ENCODE data around the gene TBX5.

The TBX5 gene

DNA sequence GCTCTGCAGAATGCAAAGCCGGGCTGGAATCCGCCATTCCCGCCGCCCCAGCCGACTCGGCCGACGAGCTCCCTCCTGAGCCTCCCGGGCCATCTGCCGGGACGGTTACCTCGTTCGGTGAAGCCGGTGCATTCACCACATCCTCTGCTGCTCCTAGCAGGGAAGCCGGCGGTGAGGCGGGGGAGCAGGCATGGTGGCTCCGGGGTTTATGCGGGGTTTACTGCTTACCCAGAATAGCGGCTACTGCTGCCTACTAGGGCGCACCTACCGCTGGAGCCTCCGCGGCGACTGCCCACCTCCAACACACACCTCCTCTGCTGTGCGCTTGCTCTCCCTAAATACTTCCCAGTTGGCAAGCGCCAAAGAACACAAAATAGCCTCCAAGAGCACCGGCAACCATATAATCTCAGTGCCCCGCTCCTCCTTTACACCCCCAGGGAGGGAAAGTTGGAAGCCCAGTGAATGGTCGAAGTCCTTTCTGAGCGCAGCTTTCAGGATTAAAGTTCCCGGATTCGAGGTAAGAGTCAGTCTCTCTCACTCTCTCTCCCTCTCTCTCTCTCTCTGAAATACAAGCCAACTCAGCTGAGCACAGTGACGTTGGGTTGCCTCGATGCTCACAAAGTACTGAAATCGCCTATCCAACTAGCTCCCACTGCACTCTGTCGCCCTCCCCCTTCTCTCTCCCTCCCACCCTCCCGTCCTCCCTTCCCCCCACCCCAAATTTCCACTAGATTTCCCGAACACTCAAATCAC, at the start of gene TBX5:
TBX5 (minus strand) TSS at position 626 of the 753 bp plus-strand sequence. CDS start 2,246 bp downstream, outside the sequence.
- DNase-seq, result no peak

DNA sequence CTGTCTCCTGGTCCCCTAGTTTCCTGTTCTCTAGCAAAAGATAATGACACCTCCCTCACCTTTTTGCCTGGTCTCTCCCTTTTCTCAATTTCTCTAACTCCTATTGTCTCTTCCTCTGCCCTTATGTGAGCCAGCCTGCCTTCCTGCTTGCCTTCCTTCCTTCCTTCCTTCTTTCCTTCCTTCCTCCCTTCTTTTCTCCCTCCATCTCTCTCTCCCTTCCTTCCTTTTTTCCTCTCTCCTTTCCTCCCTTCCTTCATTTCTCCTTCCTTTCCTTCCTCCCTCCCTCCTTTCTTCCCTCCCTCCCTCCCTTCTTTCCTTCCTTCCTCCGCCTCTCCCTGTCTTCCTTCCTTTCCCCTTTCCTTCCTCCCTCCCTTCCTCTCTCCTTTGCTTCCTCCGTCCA, 45.7 kb upstream of the TBX5 start:
- DNase-seq, result no peak

DNA sequence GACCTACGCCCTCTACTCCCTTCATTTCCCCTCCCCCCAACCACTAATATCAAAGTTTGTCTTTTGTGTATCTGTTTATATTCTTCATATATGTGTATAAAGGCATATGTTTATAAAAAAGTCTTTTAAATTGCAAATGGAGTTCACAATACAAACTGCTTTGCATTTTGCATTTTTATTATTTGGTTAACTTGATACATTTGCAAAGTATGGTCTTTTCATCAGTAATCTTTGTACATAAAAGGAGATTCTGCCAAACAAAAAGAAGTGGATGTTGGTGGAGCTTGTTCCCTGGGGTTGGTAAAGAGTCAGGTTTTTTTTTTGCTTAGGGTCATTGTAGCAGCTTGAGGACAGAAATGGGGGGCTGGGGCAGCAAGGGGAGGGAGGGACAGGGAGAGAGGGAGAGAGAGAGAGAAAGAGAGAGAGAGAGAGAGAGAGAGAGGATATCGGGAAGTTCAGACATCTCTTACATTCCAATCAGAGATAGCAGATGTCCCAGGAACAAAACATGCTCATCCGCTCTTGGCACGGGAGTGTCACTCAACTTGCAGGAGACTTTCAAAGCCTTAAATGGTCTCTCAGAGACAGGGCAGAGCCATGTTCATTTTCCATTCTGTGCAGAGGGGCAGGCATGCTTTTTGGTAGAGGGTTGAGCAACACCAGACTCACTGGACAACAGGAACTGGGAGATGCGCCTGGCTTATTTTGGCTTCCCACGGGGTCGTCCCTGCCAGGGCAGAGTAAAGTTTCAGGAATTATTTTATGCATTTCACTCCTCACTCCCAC, 44.8 kb upstream of the TBX5 start:
- DNase-seq, result no peak

DNA sequence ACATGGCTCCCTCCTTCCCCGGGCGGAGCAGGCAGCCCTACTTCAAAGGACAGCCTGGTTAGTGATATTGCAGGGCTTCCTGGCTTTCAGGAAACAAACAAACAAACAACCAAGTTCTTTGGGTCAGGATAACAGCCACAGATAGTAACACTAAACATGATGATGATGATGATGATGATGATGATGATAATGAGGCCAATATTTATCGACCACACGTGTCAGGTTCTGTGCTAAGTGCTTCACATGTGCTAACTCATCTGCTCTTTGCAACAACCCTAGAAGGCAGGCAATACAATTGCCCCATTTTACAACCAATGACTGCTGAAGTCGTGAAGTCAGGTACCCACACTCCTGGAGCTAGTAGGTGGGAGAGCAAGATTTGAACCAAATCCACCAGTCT, 44.1 kb upstream of the TBX5 start:
- DNase-seq, result no peak

DNA sequence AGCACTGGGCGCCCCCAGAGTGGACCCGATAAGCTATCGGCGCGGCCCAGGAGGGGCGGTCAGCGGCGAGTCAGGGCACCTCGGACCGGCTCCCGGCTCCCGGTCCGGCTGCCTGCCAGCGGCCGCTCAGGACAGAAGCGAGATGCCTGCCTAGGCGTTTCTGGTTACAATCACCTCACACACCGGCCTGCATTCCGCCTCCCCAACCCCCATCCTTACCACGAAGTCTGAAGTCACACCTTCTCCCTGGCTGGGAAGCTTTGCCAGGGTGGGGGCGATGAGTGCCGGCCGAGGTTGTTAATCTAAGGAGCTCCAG, 42.6 kb upstream of the TBX5 start:
- no peak for DNase-seq

DNA sequence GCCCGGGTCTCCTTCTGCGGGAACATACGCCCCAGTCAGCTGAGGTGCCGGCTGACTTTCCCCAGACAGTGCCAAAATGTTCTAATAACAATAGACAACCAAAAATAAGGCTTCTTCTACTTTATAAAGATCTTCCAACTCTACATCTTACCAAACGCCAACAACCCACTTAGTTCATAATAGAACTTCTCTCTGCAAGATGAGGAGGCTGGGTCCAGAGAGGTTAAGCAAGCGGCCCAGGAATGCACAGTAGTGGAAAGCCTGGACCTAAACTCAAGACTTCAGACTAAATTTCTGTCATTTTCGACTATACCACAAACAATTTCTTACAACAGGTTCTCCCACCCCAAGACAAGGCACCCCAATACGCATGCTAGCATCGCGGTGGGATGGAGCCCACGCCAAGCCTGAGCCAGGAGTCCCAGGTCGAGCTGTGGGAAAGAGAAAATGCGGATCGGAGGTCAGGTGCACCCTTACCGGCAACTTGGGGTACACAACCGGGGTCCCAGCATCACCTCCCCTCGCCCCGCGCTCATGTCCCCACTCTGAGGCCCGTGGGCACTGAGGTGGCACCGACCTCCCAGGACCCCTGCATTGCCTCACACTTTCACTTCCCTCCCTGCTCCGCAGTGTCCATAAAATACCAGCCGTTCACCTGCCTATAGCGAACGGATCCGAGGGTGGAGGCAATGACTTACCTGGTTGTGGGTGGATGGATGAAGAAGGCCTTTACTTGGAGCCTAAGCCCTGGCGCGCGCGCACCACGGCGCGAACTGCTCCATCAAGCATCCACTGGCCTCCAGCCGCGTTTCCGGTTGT, 42.1 kb upstream of the TBX5 start:
- no peak for DNase-seq

DNA sequence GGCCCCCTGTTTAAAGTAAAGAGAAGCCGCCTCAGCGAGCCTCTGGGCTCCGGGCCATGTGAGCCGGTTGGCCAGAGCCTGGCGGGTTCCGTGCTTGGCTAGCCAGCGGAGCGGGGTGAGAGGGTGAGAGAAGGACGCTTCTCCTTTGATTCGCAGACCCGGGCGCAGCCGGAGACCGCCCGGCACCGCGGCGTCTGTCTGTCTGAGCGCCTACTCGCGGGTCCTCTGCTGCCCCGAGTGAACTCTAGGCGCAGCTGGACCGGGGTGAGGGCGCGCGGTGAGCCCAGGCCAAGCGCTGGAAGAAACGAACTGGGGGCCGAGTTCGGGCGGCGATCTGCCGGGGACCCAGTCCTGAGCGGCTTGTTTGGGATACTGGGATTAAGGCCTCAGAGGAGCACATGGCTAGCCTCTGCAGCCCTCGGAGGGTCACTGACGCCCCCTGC, 41.4 kb upstream of the TBX5 start:
- no peak for DNase-seq

DNA sequence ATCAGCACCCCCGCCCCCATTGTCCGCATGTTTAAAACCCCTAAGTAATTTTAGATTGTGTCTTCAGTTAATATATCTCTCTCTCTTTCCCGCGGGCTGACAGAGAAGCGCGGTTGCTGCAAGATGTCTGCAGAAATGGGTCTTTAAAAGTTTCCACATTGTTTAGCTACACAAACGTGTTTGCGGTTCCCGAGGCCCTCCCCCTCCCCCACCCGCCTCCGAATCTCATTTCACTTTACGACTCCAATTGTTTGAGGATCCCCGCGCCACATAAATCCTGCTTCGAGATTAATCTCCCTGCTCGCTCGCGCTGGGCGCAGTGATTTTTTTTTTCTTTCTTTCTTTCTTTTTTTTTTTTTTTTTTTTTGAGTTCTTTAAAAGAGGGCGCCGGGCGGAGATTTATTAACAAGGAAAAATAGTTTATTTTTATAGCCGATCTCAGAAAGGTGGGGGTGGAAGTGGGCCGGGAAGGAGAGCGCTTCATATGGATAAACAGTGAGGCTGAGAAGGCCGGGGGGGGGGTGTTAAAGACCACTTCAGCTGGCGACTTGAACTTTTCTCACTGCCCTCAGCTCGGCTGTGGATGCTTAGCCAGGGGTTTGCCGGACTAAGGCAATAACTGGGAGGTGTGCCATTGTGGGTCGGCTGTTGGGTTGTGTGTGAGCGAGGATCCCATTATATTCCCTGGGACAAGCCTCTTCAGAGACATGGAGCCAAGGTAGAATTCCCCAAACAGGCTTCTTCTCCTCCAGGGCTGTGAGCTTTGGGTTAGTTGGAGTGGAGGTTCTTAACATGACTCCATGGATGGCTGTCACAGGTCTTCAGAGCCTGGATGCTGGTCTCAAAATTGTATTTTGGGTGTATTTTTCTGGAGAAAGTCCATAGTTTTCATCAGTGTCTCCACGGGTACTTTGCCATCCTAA, 39.7 kb upstream of the TBX5 start:
- no peak for DNase-seq

DNA sequence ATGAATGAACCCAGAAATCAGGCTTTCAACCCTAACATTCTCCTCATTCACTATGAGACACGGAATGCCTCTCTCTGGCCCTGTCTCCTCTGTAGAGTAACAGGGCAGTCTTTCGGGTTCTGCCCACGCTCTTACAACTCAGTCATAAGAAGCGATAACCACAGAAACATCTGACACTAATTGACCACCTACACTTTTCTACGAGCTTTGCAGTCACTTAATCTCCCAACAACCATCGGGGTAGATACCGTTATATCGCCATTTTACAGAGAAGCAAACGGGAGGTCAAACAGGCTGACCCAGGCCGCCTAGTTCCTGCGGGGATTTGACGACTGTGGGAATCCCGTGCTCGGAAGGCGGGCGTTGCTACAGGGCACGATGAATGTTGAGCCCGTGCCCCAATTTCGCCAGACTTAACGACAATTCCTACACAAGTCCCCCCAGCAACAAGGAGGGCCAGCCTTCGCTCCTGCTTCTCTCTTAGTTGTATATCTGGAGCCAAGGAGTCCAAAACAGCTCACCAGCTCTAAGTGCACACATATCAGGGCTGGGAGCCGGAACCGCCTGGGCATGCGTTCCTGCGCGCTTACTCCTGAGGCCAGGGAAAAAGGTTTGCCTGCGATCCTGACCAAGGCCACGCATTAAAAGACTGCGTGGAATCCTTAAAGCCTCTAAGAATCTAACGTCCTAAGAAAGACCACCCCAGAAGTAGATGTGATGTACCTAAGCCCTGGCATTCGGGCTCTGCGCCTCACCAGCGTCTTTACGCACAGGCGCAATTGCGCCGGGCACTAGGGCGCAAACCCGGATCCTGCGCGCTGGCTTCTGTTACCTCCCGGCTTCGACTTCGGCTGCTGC, 38.7 kb upstream of the TBX5 start:
- no peak for DNase-seq

DNA sequence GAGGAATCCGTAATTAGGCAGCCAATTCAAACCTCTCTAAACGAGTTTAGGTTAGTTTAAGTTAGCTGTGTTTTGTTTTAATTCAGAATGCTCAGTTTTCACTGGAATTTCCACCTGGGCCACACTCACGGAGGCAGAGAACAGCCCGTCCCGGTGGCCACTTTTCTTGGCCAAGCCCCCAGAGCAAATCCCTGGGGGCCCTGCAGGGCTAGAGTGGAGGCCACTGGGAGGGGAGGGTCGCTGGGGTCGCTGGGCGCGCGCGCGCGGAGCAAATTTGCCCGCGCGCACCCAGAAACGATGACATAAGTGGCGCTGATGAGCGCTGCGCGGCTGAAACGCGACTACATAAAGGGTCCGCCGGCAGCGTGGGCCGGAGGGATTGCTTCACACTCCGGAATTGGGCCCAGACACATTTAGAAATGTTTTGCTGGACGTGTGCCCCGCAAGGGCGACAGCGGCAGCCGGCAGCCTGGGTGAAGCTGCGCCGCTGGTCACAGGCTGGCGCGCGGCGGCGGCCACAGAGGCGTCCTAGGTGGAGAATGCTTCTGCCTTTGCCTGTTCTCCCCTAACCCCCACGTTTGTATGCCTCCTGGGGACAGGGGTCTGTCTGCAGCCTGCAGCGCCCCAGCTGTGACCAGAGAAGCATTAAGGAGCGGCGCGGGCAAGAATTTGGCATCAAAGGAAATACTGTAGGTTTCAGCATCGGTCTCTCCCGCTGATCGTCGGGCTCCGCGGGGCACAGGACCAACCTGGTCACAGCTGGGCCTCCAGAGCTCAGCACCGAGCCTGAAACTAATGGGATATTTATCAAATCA, 37.9 kb upstream of the TBX5 start:
- DNase-seq, result no peak

DNA sequence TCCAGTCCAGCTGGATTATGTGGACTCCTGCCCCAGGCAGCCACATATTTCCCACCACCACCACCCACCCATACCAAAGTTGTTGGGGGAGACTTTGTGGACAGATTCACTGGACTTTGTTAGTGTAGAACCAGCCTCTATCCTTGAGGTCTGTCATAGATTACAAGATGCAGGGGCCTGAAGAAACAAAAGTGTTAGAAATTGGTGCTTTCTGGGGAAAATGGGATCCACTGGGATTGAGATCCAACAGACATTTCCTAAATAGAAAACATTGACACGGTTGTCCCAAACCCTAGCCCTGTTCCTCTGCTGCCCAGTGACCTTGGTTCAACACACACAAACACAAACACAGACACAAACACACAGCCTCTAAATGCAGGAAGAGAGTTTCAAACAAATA, 36.6 kb upstream of the TBX5 start:
- no peak for DNase-seq

DNA sequence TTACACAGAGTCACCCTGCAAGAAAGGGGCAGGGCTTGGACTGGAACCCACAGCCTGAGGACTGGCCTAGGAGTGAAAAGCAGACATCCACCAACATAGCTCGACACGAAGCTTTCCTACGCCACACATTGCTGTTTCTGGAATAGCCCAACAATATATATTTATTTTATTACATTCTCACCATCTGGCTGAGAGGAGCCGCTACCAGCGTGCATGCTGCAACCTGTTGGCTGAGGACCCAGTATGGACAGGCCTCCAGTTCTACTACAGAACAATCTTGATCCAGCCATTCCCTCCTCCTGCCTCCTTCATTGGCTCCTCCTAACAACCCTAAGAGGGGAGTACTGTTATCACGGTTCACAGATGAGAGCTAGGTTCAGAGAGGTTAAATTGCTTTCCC, 35.6 kb upstream of the TBX5 start:
- DNase-seq, result no peak

DNA sequence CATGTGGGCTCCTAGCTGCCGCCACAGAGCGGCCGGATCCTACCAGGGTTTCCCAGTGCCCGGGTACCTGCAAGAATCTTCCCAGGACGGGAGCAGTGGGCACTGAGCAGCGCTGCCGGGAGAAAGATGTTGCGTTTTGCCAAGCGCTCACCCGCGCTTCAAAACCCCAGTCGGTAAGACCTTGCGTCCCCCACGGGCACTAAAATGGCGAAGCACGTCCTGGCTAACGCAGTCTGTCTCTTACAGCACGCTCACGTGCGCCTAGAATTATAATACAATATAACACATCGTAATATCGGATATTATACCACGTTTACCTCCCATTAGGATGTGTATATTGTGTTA, 35.1 kb upstream of the TBX5 start:
- no peak for DNase-seq

DNA sequence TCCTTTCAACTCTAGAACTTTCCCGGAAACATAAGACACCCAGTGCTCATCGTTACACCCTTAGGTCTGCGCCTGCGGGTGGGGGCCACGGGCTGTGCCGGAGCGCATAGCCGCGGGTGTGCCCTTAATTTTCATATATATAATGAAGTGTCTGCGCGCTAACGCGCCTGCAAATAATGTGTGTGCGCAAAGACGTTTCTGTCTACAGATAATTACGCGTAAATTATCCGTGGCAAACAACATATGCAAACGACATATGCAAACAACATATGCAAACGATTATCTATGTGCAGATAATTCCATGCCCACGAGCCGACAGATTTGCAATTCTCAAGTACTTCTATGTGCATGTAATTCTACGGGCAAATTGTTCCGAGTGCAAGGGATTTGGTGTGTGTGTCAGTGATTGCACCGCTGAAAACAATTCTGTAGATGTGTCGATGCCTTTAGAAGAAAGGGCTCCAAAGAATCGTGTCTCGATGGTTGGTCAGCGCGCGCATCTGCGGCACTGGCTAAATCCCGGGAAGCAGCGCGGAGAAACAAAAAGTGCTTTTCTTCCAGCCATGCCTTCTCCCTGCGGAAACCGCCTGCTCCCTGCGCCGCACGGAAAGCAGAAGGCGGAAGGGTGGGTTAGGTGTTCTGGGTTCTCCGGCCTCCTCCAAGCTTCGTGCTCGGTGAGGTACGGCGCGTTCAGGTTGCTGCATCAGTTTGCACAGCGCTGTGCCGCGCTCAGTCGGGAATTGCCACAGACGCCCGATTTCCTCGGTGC, 34.5 kb upstream of the TBX5 start:
- no peak for DNase-seq

DNA sequence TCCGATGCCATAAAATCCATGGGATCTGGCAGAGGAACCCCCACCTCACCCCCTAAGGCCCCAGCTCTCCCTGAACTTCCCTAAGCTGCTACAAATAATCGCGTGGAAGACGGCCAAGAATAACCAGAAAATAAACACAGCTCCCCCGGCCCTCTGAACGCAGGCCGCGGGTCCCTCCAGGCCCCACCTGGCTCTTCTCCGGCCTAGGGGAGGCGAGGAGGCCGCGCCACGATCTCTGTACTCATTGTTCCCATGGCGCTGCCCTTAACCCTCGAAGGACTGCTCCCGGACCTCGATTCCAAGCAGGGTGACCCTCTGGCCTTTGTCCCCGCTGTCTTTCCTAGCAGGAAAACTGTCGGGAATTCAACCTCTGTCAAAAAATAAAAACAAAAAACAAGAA, 33.9 kb upstream of the TBX5 start:
- DNase-seq, result no peak

DNA sequence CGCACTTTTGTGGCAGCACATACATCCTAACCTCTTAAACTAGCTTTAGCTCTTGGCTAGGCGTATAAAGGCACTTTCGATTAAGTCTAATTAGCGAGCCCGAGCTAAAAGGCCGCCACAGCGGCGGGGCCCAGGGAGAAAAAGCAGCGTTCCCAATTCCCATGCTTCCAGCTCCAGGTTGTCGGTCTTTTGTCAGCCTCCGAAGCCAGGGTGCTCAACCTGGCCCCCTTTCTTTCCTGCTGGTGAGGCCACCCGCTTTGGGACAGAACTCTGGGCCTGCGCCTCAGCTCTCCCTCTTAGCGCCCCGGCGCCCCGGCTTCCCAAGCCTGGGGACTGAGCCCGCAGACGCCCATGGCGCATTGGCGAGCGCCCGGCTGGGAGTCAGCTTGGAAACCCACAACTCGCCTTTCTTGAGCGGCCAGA, 33.3 kb upstream of the TBX5 start:
- no peak for DNase-seq

DNA sequence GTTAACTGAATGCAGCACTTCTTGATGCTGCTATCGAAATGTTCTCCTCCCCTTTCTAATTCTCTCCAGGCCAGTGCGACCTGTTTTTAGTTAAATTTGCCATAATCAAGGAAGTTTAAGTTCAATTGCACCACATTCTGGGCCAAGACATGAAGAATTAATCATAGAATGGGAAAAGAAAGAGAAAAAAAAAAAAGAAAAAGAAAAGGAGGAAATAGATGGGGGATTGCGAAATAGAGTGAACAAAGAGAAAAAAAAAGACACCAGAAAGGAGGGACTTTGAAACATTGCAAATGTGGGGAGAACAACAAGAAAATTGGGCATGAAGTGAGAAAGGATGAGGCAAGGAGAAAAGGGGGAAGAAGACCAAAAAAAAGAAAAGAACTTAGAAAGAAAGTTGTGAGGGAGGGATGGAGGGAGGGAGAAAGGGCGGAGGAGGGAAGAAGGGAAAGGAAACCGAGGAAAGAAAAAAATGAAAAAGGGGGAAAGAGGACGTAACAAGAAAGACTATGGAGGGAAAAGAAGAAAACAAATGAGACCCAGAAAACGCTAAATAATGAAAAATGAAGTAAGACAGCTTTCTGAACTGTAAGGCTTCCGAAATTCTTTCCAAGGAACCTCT, 32.8 kb upstream of the TBX5 start:
- DNase-seq, result no peak

DNA sequence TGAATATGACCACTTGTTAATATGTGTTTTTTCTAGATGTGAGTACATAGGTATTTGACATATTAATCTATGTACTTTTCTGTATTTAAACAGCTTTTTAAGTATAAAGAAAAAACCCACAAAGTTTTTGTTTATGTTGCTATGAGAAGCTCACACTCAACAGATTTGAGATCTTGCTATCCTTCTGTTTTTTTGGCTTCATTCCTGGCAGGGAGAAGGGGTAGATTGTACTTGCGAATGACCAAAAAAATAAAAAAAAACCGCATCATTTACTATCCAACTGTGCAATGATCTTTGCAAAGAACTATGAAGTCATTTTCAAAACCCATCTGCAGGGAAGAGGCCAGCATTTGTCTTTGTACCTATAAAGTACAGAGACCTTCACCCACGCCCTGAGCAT, 28.4 kb upstream of the TBX5 start:
- no peak for DNase-seq

DNA sequence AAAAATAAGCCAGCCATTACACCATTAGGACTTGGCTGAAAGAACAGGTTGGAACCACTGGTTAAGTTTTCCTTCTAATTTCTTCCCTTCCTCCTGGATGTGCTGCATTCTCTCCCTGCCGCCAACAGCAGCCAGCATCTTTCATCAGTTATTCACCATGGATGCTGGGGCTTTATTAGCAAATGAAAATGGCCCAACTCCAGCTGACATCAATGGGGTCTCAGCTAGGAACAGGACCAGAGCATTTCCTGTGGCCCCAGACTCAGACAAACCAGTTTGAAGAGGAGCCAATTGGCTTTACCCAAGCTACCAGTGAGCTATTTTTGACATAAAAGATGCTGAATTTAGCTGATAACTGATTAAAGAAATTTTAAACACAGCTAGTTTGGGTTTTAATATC, 26.0 kb upstream of the TBX5 start:
- no peak for DNase-seq

DNA sequence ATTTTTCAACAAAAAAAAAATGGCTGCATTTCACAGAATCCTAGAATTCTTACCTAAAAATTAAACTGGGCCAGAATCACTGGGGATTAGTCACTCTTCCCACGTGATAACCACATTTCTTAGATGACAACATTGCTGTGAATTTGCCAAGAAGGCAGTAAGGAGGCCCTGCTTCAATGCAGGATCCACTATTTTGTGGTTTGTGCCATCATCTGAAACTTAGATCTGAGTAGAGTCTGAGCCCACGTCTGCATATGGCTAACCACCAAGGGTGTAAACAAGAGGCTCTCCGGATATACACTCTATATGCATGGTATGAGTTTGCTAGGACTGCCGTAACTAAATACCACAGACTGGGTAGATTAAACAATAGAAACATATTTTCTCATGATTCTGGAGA, 24.4 kb upstream of the TBX5 start:
- DNase-seq, result no peak

Data from stimulated activated CD4-positive, alpha-beta T cell treated with anti-CD3 and anti-CD28 coated beads, Interleukin-2, amount 100 ng/mL, for 24 hours (primary cell).